ENCODE data around the gene DAPK2.
"Not testable (repeated sequence)": the region's sequence is repeated elsewhere in the genome, so short reads cannot be mapped to it uniquely, and the experiment has no call there.

Gene DAPK2

DNA sequence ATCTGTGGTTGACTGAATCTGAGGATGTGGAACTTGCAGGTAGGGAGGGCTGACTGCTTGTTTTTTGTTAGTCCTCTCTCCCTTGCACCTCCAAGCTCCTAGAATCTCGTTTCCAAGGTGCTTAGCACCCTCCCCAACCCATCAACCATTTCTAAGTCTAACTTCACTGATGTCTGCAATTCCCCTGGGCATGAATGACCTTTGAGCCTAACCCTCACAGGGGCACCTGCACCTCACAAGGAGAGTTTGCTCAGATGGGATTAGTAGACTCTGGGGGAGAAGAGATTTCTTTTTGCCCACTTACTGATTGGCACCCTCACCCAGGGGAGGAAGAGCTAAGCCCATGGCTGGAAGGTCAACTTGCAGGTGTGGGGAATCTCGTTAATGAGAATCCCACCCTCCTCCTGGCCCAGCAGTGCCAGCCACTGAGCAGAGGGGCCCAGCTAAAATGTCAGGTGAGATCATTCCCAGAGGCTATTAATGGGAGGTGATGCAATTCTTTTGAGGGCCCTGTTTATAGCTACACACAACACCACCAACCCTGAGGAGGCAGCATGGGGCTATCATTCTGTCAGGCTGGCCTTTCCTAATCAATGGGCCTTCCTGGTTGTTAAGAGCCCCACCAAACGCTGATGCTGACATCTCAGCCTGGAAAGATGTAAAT, 130.9 kb downstream of the DAPK2 start:
- no peak for DNase-seq (ENCODE audit: low read depth)

GRCh38 chr15:63913786-63914315, 132.4 kb downstream of the DAPK2 start:
- no peak for DNase-seq (ENCODE audit: low read depth)

- no peak for DNase-seq (ENCODE audit: low read depth)
These were observed 132.9 kb downstream of the DAPK2 start for GRCh38 chr15:63913336-63913735.

DNA sequence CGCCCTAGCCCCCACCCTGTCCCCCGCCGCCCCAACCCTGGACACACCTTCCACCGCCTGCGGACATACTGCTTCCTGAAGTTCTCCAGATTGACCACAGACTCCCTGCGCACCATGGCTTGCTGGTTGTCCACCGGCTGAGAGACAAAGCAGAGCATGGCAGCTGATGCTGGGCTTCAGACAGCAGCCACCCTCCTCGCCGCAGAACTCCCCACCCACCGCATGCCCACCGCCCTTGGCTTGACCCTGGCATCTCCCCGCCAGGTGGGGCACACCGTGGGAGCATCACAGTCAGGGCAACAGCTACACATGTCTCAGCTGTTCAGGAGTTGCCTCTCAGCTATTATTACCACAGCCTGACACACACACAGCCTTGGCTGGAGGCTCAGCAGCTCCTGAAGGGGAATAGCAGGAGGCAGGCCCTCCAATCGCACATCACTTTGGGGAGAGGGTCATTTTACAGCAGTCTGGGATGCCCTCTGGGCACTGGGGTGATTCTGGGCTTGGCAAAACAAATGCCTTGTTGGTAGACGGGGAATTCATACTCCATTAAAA, 134.1 kb downstream of the DAPK2 start:
- DNase-seq (ENCODE audit: low read depth), result no peak

- no peak for DNase-seq (ENCODE audit: low read depth)
These were observed 135.1 kb downstream of the DAPK2 start for GRCh38 chr15:63911160-63911559.

DNA sequence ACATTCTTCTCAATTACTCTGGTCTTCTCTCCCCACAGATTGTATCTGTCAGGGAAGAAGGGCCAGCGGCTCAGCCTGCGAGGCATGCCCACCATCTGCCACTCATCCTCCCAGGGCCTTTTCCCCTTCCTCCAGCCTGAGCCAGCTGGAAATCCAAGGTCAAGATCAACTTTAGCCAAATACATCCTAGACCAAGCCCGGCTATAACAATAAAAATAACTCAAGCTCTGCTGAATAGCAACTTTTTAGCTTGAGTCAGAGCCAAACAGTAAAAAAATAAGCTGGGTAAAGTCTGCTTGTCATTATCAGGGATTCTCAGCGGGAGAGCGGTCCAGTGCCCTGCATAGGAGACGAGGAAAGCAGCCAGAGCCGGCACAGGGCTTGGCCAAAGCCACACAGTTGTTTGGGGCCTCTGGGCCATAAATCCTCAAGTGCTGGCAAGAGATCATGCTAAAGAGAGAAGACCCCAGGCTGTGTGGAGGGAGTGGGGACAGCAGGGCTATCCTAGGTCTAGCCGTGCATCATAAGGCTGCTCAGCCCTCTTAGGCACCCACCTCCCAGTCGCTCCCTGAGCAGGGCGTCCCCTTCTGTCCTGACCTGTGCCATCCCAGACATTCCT, 136.4 kb downstream of the DAPK2 start:
- peak; percentile 72 for DNase-seq (ENCODE audit: low read depth)

DNA sequence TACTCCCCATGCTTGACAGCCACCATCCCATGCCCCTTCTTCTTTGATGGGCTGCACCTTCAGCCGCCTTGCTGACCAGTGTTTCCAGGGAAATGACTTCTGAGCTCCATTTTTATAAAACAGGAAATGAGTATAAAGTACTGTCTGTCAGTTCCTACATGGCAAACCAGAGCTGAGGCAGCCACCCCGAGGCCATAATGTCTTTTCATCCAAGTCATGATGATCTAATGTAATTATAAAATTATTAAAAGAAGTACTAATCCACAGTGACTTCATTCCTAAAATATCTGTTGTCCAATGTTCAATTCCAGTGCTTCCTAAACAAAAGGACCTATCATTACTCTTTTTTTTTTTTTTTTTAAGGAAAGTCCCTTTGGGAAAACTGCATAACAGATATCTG, 137.3 kb downstream of the DAPK2 start:
- no peak for DNase-seq (ENCODE audit: low read depth)

DNA sequence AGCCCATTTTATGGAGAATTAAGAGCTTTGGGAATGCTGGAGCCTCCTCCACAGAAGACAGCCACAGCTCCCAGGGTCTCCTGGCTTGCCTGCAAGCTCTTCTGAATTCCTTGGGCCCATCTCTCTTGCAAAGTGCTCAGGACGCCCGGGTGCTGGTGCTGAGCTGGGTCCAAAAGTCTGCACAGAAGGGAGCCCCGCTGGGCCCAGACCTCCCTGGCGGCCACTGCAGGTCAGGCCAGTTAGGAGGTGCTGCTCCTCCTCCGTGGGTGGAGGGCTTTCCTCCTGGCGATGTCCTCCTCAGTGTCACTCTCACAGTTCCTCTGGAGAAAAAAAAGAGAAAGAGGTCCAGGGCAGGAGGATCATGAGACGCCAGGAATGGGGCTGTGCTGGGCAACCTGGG, 138.0 kb downstream of the DAPK2 start:
- DNase-seq (ENCODE audit: low read depth), result no peak

DNA sequence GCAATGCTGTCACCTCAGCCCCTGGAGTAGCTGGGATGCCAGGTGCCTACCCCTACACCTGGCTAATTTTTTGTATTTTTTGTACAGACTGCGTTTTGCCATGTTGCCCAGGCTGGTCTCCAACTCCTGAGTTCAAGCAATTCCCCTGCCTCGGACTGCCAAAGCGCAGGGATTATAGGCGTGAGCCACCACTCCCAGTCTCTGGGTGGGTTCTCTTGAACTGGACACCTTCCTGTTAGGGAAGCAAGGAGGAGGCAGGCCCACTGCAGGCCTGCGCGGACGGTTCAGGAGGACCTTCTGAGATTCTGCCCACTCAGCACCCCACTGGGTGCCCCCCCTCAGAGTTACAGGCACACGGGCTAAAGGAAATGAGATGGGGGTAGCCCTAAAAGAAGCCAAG, 138.8 kb downstream of the DAPK2 start:
- no peak for DNase-seq (ENCODE audit: low read depth)

DNA sequence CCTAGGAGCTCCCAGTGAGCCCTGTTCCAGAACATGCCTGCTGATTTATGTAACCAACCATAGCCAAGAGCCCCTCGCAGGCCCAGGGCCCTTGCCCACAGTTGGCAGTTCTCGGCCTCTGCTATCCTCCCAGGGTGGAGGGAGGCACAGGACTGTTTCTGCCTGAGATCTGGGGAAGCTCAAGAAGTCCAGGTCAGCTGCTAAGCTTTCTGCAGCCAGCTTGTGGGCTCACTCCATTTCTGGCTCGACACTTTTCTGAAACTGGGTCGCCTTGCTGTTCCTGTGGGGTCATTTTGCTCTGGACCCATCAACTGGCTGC, 140.1 kb downstream of the DAPK2 start:
- no peak for DNase-seq (ENCODE audit: low read depth)

GRCh38 chr15:63905558-63906265, 140.6 kb downstream of the DAPK2 start:
- no peak for DNase-seq (ENCODE audit: low read depth)

GRCh38 chr15:63905131-63905530, 141.2 kb downstream of the DAPK2 start:
- no peak for DNase-seq (ENCODE audit: low read depth)

DNA sequence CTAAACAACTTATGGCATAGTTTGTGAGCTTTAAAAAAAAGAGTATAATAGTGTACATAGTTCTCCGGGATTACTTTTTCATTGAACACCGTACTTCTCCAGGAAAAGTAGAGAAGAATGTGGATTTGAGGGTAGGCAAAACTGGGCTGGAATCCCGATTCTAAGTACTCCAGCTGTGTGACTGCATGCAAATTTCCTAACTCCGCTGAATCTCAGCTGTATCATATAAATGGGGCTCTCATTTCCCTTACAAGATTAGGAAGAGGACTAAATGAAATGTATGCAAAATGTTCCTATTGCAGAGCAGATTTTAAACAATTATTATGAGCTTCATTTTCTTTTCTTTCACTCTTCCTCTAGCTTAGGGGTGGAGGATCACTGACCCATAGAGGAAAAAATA, 142.2 kb downstream of the DAPK2 start:
- no peak for DNase-seq (ENCODE audit: low read depth)

- DNase-seq (ENCODE audit: low read depth), result no peak
These were observed 143.6 kb downstream of the DAPK2 start for GRCh38 chr15:63902671-63903035.

GRCh38 chr15:63901912-63902670, 144.2 kb downstream of the DAPK2 start:
- no peak for DNase-seq (ENCODE audit: low read depth)

DNA sequence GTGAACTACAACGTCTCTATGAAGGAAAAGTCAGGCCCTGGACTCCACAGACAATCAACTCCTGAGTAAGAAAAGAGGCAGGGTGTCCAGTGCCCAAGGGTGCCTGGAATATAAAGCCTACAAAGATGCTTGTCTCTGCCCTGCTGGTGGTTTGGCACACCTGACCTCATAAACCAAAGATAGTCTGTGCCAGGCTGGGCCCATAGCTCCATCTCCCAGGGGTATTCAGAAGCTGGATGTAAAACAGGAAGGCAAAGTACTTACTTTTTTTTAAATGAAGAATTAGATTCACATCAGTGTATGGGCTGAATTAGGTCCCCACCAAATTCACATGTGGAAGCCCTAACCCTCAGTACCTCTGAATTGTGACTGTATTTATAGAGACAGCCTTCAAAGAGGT, 146.0 kb downstream of the DAPK2 start:
- DNase-seq (ENCODE audit: low read depth), result no peak

GRCh38 chr15:63899606-63900005, 146.7 kb downstream of the DAPK2 start:
- not testable (repeated sequence) for DNase-seq (ENCODE audit: low read depth)

DNA sequence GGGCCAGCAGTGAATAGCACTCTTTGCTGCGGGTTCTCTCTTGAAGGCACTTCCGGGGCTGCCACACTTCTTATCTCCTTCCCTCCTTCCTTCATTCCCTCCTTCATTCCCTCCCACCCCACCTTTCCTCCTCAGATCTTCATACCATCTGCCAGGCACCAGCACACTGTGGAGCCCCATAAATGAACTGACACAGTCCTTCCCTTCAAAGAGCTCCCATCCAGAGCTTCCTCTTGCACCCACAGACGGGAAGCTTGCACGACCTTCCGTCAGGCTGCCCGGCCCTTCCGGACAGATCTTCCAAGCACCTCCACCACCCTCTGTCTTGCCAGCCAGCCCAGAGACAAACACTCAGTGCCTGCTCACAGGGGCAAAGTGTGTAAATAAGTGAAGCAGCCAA, 147.1 kb downstream of the DAPK2 start:
- DNase-seq (ENCODE audit: low read depth), result no peak

- DNase-seq (ENCODE audit: low read depth), result peak; percentile 70
These were observed 149.8 kb downstream of the DAPK2 start for GRCh38 chr15:63896336-63897115.

GRCh38 chr15:63895787-63896218, 150.5 kb downstream of the DAPK2 start:
- DNase-seq (ENCODE audit: low read depth), result no peak

GRCh38 chr15:63895194-63895593, 151.1 kb downstream of the DAPK2 start:
- DNase-seq (ENCODE audit: low read depth), result no peak

DNA sequence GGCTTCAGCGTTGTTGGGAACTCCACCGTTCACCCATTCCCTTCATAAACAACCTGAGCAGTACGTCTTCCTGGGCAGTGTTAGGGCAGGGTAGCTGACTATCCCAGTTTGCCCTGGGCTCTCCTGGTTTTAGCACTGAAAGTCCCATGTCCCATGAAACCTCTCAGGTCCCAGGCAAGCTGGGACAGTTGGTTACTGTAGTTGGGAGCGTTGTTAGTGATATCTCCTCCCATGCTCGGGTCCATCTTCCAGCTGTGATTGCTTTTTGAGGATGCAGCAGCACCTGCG, 151.7 kb downstream of the DAPK2 start:
- no peak for DNase-seq (ENCODE audit: low read depth)
